ENCODE measurements around the gene TRAF3IP1.
"Not testable (repeated sequence)": the region's sequence is repeated elsewhere in the genome, so short reads cannot be mapped to it uniquely, and the experiment has no call there.

The TRAF3IP1 gene

DNA sequence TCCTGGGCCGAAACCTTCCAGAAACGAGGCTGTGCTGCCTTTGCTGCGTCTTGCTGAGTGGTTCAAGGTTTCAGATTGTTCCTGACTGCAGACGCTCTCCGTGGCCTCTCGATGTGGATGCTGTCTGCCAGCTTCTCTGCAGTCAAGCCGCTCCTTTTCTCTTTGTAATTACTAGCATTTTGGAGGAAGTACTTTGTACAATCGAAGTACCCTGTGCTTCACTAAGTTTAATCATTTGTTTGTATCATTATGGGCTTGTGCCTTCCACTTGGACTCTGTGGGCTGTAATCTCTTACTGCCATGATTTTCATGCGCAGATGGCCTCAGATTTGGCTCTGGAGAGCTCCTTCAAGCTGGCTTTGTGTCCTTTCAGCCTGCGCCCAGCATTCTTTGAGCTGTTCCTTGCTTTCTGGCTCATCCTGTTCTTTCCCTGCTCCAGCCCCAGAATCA is 49.3 kb downstream of the TRAF3IP1 start:
- no peaks in the 10 kb centered on the region for H3K36me3 ChIP-seq (ENCODE audit: control insufficient read depth, low read length)
- no peaks in the 10 kb centered on the region for H3K27me3 ChIP-seq (ENCODE audit: control insufficient read depth, low read length)
- H3K4me3 ChIP-seq (ENCODE audit: low read length): no peak overlapping the region
- H3K4me1 ChIP-seq (ENCODE audit: control insufficient read depth, low read length): no peaks in the 10 kb centered on the region
- no peaks in the 10 kb centered on the region for H3K79me2 ChIP-seq (ENCODE audit: control insufficient read depth, low read length)
- TF ChIP-seq CTCF (IDR thresholded peaks at IDR 0.05; ENCODE audit: low read depth, low read length, poor library complexity, severe bottlenecking): no peak
- no peak for TF ChIP-seq EZH2phosphoT487 (IDR thresholded peaks at IDR 0.05; ENCODE audit: borderline replicate concordance, low read length)
- H3K4me2 ChIP-seq (ENCODE audit: low read length): no peak overlapping the region
- no peak overlapping the region for H3K27ac ChIP-seq (ENCODE audit: low read depth, low read length)
- H3F3A ChIP-seq (ENCODE audit: control insufficient read depth, insufficient read depth): no peaks in the 10 kb centered on the region
- no peaks in the 10 kb centered on the region for H4K20me1 ChIP-seq (ENCODE audit: control insufficient read depth, insufficient read depth, low read depth, low read length)
- H3K9me3 ChIP-seq (ENCODE audit: control insufficient read depth, insufficient read depth, low read length): no peaks in the 10 kb centered on the region
- H3K9me2 ChIP-seq (replicated peaks; ENCODE audit: control insufficient read depth, low read length): no peaks in the 10 kb centered on the region

GRCh38 chr2:238370094-238370822 is 49.9 kb downstream of the TRAF3IP1 start:
- TF ChIP-seq CTCF (IDR thresholded peaks at IDR 0.05; ENCODE audit: low read depth, low read length, poor library complexity, severe bottlenecking) (no peak), EZH2phosphoT487 (IDR thresholded peaks at IDR 0.05; ENCODE audit: borderline replicate concordance, low read length) (no peak)
- Histone ChIP-seq H3K27me3 (ENCODE audit: control insufficient read depth, low read length) (no peaks in the 10 kb centered on the region), H3K79me2 (ENCODE audit: control insufficient read depth, low read length) (no peaks in the 10 kb centered on the region), H3K4me1 (ENCODE audit: control insufficient read depth, low read length) (no peaks in the 10 kb centered on the region), H3K9me3 (ENCODE audit: control insufficient read depth, insufficient read depth, low read length) (no peaks in the 10 kb centered on the region), H3K4me3 (ENCODE audit: low read length) (no peak overlapping the region), H3F3A (ENCODE audit: control insufficient read depth, insufficient read depth) (no peaks in the 10 kb centered on the region), H4K20me1 (ENCODE audit: control insufficient read depth, insufficient read depth, low read depth, low read length) (no peaks in the 10 kb centered on the region), H3K4me2 (ENCODE audit: low read length) (no peak overlapping the region), H3K36me3 (ENCODE audit: control insufficient read depth, low read length) (no peaks in the 10 kb centered on the region), H3K27ac (ENCODE audit: low read depth, low read length) (no peak overlapping the region), H3K9me2 (replicated peaks; ENCODE audit: control insufficient read depth, low read length) (no peaks in the 10 kb centered on the region)

GRCh38 chr2:238370823-238371372 is 50.6 kb downstream of the TRAF3IP1 start:
- Histone ChIP-seq H3F3A (ENCODE audit: control insufficient read depth, insufficient read depth) (no peaks in the 10 kb centered on the region), H3K36me3 (ENCODE audit: control insufficient read depth, low read length) (no peaks in the 10 kb centered on the region), H3K4me1 (ENCODE audit: control insufficient read depth, low read length) (no peaks in the 10 kb centered on the region), H3K9me3 (ENCODE audit: control insufficient read depth, insufficient read depth, low read length) (no peaks in the 10 kb centered on the region), H3K79me2 (ENCODE audit: control insufficient read depth, low read length) (no peaks in the 10 kb centered on the region), H3K4me3 (ENCODE audit: low read length) (no peak overlapping the region), H3K9me2 (replicated peaks; ENCODE audit: control insufficient read depth, low read length) (no peaks in the 10 kb centered on the region), H3K27ac (ENCODE audit: low read depth, low read length) (no peak overlapping the region), H3K27me3 (ENCODE audit: control insufficient read depth, low read length) (no peaks in the 10 kb centered on the region), H4K20me1 (ENCODE audit: control insufficient read depth, insufficient read depth, low read depth, low read length) (no peaks in the 10 kb centered on the region), H3K4me2 (ENCODE audit: low read length) (no peak overlapping the region)
- peak; percentile 77 for TF ChIP-seq CTCF (IDR thresholded peaks at IDR 0.05; ENCODE audit: low read depth, low read length, poor library complexity, severe bottlenecking)
- no peak for TF ChIP-seq EZH2phosphoT487 (IDR thresholded peaks at IDR 0.05; ENCODE audit: borderline replicate concordance, low read length)

DNA sequence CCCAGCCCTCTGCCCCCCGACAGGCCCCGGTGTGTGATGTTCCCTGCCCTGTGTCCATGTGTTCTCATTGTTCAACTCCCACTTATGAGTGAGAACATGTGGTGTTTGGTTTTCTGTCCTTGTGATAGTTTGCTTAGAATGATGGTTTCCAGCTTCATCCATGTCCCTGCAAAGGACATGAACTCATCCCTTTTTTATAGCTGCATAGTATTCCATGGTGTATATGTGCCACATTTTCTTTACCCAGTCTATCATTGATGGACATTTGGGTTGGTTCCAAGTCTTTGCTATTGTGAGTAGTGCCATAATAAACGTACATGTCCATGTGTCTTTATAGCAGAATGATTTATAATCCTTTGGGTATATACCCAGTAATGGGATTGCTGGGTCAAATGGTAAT is 52.0 kb downstream of the TRAF3IP1 start:
- H3K9me3 ChIP-seq (ENCODE audit: control insufficient read depth, insufficient read depth, low read length); H3K4me2 ChIP-seq (ENCODE audit: low read length); H3K36me3 ChIP-seq (ENCODE audit: control insufficient read depth, low read length); H3K4me3 ChIP-seq (ENCODE audit: low read length); H3K27me3 ChIP-seq (ENCODE audit: control insufficient read depth, low read length); H3K27ac ChIP-seq (ENCODE audit: low read depth, low read length); H3F3A ChIP-seq (ENCODE audit: control insufficient read depth, insufficient read depth); H4K20me1 ChIP-seq (ENCODE audit: control insufficient read depth, insufficient read depth, low read depth, low read length); H3K79me2 ChIP-seq (ENCODE audit: control insufficient read depth, low read length); H3K4me1 ChIP-seq (ENCODE audit: control insufficient read depth, low read length); H3K9me2 ChIP-seq (replicated peaks; ENCODE audit: control insufficient read depth, low read length): not testable (repeated sequence)
